Activated CD4-positive, alpha-beta T cell treated with anti-CD3 and anti-CD28 coated beads, Interleukin-2, Interleukin-4, amounts not matched to agents 100 ng/mL and 50 ng/mL, durations not matched to agents 16 hours and 8 hours (primary cell): Measurements from ENCODE around the gene IP6K3.

Source experiments
- DNase-seq: peaks from one replicate; pipeline ENCODE4 v3.0.0-alpha.2; 2020; ENCODE audit warnings: low spot score

The IP6K3 gene

DNA sequence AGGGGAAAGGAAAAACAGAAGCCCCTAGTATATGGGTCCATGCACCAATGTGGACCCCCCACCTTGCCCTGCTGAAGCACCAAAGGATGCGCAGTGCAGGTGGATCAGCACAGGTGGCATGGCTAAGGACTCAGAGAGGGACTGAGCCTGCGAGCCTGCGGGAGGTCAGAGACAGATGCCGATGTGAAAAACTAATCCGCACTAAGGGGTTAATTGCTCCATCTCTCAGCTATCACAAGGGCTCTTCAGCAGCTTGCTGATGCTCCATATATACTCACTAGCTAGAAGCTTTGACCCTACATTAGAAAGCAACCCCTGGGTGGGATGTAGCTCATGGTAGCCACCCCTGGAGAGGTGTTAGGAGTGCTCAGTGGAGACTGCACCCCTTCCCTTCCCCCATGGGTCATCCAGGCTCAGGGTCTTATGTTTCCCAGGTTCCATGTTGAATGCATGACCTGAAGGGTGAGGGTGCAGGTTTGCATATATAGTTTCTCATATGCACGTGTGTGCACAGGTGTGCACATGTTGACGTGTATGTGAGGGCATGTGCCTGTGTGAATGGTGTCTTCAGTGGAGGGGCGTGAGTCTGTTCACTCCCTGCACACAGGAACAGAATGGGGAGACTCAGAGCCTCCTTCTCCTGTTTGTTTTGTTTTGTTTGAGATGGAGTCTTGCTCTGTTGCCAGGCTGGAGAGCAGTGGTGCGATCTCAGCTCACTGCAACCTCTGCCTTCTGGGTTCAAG, 13.4 kb upstream of the IP6K3 start:
- no peak for DNase-seq

DNA sequence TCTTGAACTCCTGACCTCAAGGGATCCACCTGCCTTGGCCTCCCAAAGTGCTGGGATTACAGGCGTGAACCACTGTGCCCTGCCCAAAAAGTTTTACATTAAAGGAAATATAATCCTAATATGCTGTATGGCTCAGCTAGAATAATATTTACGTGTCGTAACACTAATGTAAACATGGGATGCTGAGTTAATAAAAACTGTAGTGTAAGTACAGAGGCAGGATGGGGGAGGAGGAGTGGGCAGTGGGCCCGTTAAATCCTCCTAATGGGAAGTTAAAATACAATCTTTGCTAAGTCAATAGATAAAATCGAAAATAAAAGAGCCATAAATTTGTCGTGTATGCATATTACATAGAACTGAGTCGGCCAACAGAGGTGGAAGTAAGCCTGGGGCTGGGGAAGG, 12.1 kb upstream of the IP6K3 start:
- no peak for DNase-seq

DNA sequence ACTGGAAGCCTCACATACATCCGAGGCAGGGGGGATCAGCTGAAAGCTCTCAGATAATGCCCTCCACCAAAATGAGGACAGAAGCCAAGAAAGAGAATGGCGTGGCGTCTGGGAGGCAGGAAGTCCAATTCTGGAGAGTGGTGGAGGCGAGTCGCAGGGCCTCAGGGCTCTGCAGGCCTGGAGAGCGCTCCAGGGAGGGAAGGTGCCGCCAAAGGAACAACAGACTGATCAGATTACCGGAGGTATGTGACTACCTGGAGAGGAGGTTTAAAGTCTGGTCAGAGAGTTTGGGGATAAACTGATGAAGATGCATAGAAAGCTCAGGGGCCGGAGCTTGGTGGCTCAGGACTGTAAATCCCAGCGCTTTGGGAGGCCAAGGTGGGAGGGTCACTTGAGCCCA, 11.2 kb upstream of the IP6K3 start:
- DNase-seq = no peak

DNA sequence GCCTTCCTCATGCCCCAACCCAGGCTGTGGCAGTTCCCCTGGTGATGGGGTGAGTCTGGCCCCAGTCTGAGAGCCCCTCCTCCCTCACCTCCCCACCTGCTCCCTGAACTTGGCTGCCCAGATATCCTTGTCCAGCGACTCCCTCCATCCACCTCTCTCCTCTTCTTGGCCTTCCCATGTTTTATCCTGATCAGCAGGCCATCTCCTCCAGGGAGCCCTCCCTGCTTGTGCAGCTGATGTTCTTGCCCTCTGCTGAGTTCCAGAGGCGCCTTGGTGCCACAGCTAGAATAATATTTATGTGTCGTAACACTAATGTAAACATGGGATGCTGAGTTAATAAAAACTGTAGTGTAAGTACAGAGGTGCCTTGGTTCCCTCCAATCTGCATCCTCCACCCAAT, 10.4 kb upstream of the IP6K3 start:
- no peak for DNase-seq

DNA sequence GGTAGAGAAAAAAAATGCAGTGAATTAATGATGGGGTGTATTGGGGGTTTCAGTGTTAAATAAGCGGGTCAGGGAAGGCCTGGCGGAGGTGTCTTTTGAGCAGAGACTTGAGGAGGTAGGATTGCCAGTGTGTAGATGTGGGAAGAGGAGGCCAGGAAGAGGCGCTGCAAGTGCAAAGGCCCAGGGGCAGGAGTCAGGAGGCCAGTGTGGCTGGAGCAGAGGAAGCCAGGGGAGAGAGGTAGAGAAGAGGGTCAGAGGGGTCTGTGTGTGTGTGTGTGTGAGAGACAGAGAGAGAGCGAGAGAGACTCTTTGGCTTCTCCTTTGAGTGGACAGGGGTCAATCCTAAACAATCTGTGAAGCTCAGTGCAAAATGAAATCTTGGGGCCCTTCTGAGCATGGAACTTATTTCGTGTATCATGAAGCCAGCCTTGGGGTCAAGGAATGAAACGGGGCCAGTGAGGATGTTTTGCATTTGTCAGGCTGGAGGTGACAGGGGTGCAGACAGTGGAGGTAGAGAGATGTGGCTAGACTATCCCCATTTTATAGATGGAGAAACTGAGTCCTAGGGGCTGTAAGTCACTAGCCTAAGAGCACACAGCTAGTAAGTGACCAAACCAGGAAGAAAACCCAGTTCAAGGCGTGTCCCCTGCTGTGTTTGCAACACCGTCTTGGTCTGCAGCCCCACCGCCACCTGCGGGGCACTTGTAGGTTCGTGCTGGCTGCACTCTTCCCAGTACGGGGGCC, 9.7 kb upstream of the IP6K3 start:
- DNase-seq = no peak

DNA sequence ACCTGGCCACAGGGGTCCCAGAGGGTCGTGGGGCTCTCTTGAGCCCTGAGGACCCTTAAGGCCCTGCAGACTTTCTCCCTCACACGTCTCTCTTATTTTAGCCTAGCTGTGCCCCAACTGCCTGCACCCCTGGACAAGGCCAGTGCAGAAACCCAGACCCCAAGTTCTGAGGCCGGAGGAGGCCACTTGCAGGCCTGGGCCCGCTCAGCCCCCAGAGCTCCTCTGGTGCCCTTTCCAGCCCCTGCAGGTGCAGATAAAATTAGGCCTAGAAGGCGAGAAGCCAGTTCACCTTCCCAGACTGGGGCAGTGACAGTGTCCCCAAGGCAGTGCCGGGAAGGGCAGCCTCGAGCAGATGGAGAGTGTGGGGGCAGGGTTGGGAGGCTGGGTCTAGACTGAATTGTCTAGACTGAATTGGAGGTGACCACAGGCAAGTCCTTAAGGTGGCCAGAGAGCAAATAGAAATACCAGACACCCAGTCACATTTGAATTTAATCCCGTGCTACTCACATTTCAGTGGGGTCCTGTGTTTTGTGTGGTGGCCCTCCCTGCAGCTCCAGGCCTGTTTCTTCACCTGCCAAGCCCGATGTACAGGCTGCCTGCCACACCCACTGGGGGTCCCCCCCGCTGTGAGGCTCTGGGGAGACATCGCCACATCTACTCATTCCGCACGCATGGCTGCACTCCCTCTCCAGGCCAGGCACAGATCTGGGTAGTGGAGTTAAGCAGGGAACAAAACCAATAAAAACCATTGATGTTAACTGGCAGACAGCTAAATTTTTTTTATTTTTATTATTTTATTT, 8.6 kb upstream of the IP6K3 start:
- no peak for DNase-seq

DNA sequence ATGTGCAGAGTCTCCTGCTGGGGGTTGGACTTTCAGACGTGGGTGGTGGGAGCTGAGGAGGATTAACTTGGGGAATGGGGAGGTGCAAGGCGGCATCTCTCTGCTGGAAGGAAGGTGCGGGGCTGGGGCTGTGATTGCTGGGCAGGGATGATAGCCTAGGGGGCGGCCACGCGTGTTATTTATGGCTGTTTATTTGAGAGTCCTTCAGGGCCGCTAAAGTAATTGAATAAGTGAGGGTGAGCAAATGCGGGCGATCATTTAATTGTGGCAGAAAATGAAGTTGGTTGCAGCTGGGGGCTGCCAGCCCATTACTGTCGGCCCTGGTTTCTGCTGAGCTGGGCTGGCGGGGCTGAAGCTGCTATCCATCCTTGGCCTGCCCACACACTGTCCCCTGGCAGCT, 7.5 kb upstream of the IP6K3 start:
- no peak for DNase-seq

DNA sequence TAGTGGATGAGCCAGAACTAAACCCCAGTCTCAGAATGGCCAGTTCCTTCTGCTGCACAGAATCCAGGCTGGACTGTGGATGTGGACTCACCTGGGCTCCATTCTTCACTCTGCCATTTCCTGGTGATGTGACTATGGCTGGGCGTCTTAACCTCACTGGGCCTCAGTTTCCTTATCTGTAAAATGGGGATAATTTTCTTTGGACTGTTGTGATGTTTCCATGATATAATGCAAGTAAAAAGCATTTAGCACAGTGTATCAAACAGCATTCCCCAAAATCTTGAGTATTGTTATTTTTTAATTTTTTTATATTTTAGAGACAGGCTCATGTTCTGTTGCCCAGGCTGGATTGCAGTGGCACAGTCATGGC, 5.9 kb upstream of the IP6K3 start:
- DNase-seq = no peak

DNA sequence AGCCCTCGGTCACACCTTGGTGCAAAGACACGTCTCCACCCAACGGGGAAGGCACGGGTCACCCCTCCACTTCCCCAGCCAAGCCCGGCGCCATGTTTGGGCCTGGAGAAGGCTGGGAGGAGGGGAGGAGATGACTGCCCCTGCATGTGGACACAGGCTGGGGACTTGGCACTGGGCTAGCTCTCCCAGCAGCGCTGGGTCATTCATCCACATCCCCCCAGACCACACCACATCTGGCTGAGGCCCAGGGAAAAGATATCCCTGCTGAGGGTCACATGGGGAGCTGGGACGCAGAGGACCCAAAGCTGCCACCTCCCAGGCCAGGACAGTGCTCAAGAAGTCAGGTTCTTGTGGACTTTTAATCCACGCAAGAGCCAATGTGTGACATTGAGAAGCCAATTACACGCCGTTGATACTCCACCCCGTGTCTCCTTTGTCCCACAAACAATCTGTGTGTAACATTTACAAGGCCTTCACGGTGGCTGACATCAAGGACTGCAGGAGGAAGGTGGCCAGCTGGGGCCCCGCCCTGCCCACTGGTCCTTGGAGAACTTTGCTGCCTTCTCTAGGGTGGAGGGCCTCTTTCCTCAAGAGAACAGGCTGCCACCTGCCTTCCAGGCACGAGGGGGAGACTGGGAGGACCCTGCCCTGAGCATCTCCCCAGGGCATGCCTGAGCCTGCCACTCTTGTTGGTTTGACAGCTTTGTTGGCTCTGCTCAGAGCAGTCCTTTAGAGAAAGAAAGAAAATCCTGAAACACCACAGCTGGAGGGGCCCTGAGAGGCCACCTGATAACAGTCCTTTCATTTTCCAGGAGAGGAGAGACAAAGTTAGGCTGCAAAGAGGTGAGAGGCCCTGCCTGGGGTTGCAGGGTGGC, 5.3 kb upstream of the IP6K3 start:
- DNase-seq = no peak

DNA sequence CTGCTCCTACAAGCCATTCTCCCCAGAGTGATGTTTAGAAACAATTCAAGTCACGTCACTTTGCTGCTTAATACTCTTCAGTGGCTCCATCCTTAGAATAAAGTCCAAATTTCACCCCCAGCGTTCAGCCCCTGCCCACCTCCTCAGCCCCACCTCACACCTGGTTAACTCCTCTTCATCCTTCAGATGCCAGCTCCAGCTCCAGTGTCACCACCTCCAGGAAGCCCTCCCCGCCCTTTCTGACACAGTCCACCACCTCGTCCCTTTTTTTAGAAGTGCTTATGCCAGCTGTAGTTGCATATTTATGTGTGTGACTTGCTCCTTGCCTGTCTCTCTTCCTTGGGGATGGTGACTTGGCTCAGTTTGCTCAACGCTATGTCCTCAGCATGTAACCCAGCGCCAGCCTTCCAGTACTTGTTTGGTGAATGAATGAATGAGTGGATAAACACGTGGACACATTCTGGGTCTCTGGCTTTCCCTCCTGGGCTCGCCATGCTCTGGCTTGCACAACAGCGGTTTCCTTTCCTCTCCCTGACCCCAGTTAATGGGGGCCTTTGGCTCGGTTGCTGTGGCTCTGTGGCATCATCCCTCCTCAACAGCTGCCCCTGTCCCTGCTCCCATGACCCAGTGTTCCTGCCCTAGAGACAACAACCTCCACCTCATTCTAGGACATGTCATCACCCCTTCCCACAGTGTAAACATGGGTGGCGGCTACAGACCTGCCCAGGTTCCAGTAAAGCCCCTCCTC, 3.7 kb upstream of the IP6K3 start:
- DNase-seq = no peak

DNA sequence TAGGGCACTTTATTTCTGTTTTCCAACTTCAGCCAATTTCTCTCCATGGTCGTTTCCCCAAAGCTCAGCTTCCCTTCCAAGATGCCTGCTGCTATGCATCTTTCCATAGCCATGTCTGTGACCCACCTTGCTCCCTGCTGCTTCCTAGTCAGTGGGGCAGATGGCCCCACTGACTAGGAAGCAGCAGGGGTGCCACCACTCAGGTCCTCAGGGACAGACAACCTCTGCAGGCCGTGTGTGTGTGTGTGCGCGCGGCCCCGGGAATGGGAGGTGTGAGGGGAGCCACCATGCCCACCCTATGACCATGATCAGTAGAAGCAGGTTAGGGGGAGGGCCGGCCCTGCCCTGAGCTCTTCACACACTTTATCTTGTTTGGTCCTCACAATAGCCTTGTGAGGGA, 2.7 kb upstream of the IP6K3 start:
- no peak for DNase-seq

DNA sequence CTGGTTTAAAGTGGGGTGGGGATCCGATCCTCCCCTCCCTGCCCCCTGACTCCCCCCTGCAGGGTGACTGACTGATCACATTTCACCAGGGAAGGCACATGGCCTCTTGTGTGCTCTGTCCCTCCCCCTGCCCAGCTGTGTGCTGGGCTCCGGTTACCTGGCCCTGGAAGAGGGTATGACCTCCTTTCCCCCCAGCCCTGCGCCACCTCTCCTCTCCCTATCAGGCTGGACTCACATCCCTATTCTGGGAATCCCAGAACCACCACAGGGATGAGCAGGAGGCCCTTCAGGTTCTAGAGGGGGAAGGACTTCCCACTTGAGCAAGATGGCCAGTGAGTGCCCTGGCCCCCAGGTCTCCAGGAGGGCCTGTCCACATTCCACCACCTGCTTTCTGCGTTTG, 2.1 kb upstream of the IP6K3 start:
- no peak for DNase-seq

DNA sequence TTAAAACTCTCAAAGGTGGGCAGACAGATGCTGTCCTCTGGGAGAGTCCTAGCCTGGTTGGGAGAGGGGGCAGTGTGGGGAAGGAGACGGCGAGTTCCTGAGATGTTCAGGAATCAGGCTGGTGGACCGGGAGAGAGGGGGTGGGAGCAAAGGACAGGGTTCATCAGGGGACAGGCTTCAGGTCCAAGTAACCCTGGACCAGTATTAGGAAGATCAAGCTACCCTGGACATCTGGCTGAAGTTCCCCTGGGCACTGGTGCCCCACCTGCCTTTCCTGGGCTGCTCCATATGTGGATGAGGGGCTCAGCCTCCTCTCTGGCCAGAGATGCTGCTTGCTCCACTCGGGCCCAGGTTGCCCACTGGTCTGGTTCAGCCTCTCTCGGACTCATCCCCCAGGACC, 1.1 kb upstream of the IP6K3 start:
- DNase-seq = no peak

DNA sequence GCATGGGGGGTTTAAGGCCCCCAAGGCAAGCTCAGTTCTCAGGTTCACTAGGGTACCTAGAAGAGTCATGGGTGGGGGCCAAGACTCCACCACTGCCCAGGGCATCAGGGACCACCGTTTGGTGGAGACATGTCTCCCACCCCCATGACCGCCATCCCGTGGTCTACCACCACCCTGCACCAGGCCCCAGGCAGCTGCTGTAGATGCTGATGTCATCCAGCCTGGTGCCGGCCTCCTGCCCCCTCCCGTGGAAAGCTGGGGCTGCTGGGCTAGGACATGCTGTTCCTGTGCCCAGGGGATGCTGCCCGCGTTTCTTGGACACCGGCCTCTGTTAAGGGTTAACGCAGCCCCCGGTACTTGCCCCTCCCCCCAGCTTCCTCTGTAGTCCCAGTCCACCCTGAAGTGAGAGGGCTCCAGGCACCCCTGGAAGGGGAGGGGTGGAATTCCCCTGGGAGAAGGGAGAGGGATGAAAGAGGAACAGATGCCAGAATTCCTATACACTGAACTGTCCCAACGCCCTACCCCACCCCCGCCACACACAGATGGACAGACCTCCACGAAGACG, 587 bp downstream of the IP6K3 start:
- no peak for DNase-seq

DNA sequence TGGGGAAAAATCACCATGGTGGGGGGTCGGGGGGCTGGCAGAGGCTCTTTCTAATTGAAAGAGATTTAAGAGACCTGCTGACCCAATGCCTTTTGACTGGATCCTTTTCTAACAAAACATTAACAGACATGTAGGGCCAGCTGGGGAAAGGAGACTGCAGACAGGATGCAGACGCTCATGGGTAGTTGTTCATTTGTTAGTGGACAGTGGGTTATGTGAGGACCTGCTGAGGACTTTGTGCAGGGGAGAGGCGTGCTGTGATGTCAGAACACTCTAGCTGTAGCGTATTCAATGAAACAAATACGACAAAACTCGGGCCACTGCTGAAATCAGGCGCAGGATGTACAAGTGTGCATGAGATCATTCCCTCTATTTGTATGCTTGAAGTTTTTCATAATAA, 1.2 kb downstream of the IP6K3 start:
- no peak for DNase-seq

DNA sequence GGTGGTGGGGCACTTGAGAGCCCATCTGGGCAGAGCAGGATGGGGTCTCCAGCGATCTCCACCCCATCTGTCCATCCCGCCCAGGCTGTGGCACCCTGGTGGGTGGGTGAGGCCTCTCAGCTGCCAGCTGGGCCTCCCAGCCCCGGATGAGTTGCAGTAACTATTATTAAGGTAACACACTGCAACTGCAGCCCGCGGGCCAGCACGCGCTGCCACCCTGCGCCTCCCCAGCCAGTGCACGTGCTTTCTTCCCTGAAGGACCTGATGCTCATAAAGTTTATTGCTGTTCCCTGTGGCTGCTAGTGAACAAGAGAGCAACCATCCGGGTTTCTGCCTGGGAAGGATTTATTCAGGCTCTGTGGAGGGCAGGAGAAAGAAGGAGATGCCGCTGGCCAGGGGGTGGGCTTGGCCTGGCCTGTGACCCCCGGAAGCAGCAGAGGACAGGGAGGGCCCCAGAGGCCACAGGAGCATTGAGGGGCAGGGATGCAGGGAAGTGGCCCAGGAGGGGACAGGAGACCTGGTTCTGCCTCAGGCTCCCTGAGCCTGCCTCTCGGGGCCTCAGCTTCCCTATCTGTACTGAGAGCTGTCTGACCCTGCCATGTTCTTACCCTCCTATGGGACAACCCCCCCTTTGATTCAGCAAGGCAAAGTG, 1.7 kb downstream of the IP6K3 start:
- no peak for DNase-seq

DNA sequence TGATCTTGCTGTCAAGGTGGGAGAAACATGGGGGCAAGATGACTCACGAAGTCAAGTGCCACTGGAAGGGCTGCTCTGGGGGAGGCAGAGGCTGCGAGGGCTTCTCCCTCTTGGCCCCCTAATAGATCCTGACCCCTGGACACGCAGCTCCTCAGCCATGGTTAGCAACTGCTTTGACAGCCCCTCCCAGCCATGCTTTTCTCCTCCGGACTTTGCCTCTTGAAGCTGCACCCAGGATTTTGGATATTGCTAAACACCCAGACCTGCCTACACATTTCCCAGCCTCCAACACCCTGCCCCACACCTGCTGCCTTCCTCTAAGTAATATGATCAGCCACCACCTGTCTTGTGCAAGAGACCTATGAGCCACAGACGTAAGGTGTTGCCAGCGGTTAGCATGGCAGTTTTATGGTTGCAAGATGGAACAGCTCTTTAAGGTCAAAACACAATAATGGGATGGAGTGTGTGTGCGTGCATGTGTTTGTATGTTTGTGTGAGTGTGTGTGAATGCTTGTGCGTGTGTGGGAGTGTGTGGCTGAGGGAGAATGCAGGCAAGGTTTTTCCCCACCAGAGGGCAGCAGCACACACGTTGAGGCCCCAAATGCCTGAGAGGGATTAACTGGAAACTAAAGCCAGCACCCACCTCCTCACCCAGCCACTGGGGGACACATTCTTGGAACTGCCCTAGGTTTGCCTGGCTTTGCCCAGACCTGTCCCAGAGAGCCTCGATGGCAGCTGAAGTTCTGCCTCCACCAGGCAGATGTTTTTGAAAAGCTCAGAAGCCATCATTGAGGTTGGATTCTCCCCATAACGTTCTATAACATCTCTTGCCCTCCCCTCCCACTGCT, 2.5 kb downstream of the IP6K3 start:
- DNase-seq = peak; percentile 69

DNA sequence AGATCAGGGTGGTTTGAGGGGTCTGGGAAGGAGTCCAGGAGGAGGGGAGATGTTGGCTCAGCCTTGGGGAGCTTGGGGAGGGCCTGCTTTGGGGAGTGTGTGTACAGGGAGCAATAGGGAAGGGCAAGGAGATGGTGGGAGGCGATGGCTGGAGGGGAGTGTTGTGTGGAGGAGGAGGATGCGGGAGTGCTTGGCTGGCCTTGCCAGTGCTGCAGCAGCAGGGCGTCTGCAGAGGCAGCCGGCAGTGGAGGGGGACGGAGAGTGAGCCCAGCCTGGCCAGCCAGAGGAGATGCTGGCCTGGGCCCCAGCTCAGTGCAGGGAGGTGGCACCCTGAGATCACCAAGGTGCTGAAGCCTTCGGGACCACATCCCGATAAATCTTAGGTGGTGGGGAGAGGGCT, 3.9 kb downstream of the IP6K3 start:
- no peak for DNase-seq

DNA sequence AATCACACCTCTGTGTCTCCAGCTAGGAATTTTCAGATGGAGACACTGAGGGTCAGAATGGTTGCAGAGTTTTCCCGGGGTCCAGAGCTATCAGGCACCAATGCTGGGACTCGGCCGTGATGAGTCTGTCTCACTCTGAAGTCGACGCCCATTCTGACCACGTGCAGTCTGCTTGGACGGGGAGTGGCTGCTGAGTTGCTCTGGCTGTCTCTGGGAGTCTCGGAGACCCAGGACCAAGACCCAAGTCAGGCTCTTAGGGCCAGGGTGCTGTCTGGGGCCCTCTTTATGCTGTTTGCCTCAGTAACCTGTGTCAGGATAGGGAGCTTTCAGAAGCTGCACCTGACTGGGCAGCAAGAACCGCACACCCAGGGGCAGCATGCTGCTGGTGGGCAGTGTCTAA, 4.6 kb downstream of the IP6K3 start:
- DNase-seq = no peak

DNA sequence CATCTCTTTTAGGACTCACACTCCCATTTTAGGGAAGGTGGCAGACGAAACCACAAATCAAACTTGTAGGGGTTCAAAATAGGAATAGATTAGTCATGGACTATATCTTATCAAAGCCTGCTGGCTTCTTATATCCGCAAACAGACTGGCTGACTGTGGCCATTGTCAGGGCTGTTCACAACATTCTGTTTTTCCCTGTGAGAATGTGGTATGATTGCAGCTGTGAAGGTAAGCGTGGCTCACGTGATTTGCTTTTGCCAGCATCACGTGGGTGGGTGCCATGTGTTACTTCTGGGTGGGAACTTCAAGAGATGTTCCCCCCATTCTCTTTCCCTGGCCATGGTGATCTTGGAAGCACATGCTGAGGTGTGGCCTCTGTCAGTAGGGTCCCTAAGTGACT, 5.9 kb downstream of the IP6K3 start:
- no peak for DNase-seq
